GM19239 (cell line): Measurements from ENCODE around the gene MCUR1.
A peak's percentile ranks its signal among the peaks of the same experiment; 100 is the strongest.
"Not testable (repeated sequence)": the region's sequence is repeated elsewhere in the genome, so short reads cannot be mapped to it uniquely, and the experiment has no call there.

Source experiments
- DNase-seq: peaks from one replicate; pipeline ENCODE4 v3.0.0; 2011; ENCODE audit warnings: low spot score; ENCODE audit not compliant: insufficient read length
- FAIRE-seq: peaks from 2 replicates; lab custom pipeline; 2011; peaks lifted over from hg19 to GRCh38; lab: Jason Lieb, UNC

MCUR1 gene

DNA sequence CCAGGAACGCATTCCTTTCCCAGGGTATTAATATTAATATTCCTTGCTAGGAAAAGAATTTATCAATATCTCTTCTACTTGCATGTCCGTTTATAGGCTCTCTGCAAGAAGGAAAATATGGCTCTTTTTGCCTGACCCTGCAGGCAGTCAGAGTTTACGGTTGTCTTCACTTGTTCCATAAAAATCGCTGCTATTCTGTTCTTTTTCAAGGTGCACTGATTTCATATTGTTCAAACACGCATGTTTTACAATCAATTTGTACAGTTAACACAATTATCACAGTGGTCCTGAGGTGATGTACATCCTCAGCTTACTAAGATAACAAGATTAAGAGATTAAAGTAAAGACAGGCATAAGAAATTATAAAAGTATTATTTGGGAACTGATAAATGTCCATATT is 15.1 kb upstream of the MCUR1 start:
- FAIRE-seq, DNase-seq: not testable (repeated sequence)

DNA sequence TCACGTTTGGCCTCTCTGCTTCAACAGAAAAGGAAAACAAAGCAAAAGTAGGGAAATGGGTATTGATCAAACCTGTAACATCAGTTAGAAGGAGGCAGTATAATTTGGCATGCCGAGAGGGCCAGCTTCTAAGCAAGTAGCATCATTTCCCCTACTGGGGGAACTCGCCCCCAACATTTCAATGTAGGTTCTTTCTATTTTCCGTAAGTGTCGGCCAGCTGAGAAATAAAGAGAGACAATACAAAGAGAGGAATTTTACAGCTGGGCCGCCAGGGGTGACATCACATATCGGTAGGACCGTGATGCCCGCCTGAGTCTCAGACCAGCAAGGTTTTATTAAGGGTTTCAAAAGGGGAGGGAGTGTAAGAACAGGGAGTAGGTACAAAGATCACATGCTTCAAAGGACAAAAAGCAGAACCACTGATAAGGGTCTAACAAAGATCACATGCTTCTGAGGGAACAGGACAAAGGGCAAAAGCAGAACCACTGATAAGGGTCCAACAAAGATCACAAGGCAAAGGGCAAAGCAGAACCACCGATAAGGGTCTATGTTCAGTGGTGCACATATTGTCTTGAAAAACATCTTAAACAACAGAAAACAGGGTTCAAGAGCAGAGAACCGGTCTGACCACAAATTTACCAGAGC is 14.4 kb upstream of the MCUR1 start:
- DNase-seq, FAIRE-seq: not testable (repeated sequence)

DNA sequence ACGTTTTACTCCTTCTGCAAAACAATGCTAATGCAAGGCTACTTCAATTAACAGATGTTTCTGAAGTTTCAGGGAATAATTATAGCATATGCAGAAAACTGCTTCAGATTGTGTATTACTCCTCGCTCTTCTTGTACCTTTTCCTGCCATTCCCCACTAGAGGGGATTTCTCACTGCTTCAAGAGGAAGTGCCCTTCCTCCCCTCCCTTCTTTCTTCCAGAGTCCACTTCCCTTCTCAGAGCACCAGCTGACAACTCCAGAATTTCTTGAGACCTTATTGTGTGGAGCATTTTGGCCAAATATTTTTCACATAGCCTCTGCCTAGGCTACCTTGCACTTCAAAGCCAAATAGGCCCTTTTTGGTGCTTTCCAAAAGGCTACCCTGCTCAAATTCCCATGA is 12.7 kb upstream of the MCUR1 start:
- no peak for FAIRE-seq
- DNase-seq, result no peak

DNA sequence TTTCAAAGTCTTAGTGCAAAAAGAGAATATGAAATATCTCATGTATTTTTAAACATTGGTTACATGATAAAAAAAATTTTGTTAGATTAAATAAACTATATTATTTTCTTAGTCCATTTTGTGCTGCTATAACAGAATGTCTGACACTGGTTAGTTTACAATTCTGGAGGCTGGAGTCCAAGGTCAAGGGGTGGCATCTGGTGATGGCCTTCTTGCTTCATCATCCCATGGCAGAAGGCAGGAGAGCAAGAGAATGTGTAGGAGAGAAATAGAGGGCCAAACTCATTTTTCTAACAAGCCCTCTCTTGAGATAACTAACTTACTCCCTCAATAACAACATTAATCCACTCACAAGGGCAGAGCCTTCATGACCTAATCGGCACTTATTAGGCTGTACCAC is 11.5 kb upstream of the MCUR1 start:
- no peak for FAIRE-seq
- DNase-seq, result no peak

DNA sequence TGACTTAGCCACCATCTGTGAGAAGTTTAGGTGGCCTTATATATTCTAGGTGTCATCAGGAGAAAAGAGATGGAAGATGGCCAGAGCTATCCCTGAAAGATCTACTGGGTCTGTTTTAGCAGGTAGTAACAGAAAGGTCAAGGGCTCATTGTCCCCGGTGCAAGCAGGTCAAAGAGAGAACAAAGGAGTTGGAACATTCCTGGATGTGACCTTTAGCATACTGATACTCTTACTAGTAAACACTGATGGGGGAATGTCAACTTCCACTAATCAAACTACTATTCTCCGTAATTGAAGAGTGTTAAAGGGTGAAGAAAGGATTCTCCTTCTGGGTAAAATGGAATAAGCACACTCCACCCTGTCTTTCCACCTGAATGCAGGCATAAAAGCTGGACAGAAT is 4.0 kb upstream of the MCUR1 start:
- no peak for DNase-seq
- FAIRE-seq, result no peak

GRCh38 chr6:13814938-13815575 is 700 bp upstream of the MCUR1 start:
- peak; percentile 70 for FAIRE-seq
- DNase-seq, result no peak

DNA sequence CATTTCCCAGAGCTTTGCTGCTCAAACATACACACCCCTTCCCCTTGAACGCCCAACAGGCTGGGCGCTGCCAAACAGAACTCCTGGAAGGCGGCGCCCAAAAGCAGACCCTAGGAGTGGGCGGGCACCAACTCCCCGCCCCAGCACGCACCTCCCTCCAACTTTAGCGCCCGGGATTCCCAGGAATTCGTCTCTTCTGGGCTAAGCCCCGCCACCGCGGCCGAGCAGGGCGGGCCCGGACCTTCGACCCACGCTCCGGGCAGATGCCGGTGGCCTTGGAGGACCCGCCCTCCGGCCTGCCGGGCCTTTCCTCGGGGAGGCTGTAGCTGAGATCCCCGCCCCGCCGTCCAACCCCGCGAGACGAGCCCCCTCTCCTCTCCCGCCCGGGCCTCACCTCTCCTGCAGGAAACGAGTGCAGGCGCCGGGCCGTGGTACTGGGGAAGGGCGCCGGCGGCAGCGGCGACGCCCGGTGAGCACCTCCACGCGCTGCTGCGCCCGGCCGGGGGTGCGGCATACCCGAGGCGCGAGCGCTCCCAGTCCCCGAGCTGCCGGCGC is 659 bp downstream of the MCUR1 start:
- FAIRE-seq (no peak), DNase-seq (peak; percentile 75)

- DNase-seq, result no peak
These were observed 1.3 kb downstream of the MCUR1 start for GRCh38 chr6:13813026-13813425.

DNA sequence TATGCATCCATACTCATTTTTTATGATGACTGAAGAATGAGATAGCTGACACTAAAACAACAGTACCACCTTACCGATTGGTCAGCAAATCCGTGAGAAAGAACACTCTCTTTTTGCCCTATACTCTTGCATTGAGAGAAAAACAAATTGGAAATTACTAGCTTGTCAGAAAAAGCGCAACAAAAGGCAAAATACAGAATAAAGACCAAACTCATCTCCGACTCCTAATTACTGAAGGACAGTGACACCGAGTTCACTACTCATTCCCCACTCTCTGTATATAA is 2.1 kb downstream of the MCUR1 start:
- DNase-seq, result no peak
- no peak for FAIRE-seq

More at GRCh38 chr6:13813026-13813425, 1.3 kb downstream of the MCUR1 start:
- no peak for FAIRE-seq

DNA sequence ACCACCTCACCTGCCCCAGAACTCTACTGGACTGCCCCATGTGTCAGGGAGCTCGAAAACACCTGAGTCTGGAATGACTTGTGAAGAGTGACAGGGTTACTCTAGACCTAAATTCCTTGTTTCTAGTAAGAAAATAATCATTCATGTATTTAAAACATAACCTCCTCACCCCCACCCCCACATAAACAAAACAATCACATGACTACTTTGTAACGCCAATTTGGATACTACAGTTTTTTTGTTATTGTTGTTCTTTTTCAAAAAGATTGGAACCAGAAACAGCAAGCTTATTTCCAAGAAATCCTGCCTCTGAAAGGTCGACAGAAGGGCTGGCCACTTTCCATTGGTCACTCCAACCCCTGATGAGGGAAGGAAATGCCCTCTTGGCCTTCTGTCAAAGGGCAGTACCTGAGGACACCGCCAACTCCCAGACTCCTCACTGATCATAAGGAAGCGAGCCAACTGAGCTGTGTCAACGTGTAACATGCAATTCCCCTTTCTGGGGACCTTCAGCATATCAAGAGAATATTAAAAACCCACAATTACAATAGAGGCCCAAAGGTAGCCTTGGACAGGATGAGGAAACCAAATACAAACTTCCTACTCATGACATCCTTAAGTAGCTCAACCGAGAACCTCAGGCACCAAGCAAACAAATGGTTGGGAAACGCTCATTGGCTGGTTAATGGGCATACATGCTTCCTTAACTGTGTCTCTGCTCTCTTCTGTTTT is 2.6 kb downstream of the MCUR1 start:
- FAIRE-seq, result no peak
- no peak for DNase-seq

DNA sequence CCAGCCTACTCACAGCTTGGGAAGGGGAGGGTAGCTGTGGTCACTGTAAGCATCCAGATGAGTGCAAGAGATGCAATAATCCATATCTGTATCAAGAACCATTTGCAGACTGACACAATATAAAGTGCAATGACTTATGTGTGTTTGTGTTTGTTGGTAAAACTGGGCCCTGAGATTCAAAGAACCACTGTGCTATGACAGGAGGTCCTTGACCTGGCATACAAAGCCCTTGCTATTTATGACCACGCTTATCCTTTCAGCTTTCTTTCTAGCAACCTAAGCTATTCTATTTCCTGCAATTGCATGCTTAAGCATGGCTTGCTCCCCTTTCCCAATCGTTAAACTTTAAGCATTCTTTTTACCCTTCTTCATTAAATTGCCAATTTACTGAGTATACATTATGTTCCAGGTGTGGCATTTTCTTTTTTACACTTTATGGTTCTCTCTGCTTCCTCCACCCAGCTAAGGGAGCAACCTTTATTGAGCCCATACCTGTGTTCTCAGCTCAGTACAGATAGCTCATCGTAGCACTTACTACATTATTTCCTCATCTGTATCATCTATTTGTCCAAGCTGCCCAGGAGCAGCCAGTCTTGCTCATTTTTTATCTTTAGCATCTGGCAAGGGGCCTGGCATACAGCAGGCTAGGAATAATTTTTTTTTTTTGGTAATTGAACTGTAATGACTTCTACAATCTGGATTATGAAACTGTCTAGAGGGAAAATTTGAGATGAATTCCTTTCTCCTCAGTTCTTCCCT is 3.5 kb downstream of the MCUR1 start:
- DNase-seq, result no peak
- FAIRE-seq, result no peak

DNA sequence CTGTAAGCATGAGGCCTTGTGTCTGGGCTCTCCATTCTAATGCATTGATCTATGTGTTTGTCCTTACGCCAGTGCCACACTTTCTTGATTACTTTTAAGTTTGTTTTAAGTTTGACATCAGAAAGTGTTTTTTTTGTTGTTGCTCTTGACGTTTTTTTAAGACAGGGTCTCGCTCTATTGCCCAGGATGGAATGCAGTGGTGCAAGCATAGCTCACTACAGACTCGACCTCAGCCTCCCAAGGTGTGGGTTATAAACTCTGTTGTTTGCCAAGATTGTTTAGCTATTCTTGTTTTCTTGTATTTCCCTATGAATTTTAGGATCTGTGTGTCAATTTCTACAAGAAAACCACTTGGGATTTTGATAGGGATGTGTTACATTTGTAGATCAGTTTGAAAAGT is 5.6 kb downstream of the MCUR1 start:
- FAIRE-seq, result no peak

DNA sequence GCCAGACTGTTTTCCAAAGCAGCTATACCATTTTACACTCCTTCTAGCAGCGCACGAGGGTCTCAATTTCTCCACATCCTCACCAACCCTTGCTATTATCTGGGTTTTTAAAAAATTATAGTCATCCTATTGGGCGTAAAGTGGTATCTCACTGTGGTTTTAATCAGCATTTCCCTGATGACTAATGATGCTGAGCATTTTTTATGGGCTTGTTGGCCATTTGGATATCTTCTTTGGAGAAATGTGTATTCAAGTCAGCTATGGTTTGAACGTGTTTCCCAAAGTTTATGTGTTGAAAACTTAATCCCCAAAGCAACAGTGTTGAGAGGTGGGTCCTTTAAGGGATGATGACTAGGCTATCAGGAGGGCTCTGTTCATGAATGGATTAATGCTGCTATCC is 6.7 kb downstream of the MCUR1 start:
- no peak for FAIRE-seq

More for the DNA sequence above, 5.6 kb downstream of the MCUR1 start:
- DNase-seq, result no peak

DNA sequence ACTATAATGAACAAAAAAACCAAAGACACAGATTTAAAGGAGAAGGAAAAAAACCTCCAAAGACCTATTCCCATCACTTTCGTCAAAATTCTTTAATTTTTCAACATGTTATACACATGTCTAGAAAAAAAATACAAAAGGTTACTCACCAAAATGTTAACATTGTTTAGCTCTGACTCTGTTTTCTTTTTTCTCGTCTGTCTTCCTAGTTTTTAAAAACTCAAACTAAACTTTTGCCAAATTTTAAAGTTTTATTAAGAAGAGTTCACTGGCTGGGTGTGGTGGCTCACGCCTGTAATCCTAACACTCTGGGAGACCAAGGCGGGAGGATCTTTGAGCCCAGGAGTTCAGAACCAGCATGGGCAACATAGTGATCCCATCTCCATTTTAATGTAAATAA is 10.8 kb downstream of the MCUR1 start:
- FAIRE-seq, result no peak
- DNase-seq, result no peak

More for the DNA sequence above, 6.7 kb downstream of the MCUR1 start:
- DNase-seq, result no peak

DNA sequence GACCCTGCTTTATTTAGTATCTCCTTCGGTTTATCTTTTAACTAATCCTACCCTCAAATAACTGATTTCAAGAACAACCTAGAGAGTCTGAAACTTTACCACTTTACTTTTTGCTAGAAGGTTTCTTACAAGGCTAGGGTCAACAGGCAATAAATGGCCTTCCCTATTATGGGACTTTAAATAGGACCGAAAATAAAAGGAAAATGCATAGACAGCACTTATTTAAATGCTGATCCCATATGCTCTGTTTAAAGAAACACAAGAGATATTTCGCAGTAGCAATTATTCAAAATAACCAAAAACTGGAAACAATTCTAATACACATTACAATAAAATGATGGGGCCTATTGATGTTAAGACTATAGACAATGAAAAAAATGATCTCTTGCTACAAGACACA is 13.7 kb downstream of the MCUR1 start:
- DNase-seq (no peak), FAIRE-seq (no peak)

DNA sequence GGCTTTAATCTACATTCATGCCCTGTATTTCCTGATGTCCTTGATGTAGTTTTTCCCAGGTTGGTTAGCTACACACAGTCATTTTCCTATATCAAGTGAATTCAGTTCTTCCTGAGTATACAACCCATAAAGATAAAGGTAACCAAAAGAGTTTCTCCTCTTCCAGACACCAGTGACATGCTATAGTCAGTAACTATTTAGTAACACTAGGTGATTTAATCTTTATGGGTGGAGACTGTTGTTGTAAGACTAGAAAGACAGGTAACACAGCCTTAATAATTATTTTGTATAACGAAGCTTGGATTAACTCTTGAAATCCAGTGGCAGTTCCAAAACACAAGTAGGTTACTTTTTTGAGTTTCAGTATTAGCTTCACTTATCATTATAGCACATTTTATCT is 17.6 kb downstream of the MCUR1 start:
- DNase-seq (no peak), FAIRE-seq (no peak)

GRCh38 chr6:13795041-13795750 is 19.2 kb downstream of the MCUR1 start:
- FAIRE-seq (peak; percentile 97), DNase-seq (peak; percentile 60)

DNA sequence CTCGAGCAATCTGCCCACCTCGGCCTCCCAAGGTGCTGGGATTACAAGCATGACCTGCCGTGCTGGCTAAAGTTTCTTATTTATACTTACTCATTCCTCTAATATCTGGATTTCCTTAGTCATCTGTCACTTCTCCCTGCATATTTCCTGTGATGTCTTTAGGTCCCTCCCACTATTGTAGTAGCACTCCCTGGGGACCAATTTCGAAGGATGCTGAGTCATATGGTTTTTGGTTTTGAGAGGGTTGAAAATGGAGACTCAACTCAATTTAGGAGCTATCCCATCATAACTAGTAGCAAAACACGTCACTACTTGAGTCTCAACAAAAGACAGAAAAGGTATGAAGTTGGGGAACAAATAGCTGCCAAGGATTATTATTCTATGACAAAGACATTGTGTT is 20.2 kb downstream of the MCUR1 start:
- DNase-seq, result no peak
- FAIRE-seq, result peak; percentile 73

GRCh38 chr6:13789746-13790145 is 24.6 kb downstream of the MCUR1 start:
- DNase-seq (no peak), FAIRE-seq (no peak)

- FAIRE-seq, result no peak
- no peak for DNase-seq
These were observed 25.5 kb downstream of the MCUR1 start for GRCh38 chr6:13788820-13789219.
